H9 (cell line): ENCODE data around the gene PMEPA1. TPM values are rescaled to one million over a fixed set of nuclear protein-coding genes. Genes with fewer than 3 reads are reported as not detected.

Experiments
- DNase-seq: peaks from one replicate; pipeline ENCODE4 v3.0.0-alpha.2; 2017
- H2AFZ ChIP-seq: one replicate; pipeline ENCODE4 v1.6.1; 2013; ENCODE audit warnings: mild to moderate bottlenecking, low read length, control low read depth, moderate library complexity
- H2AK5ac ChIP-seq: 2 replicates; pipeline ENCODE4 v1.6.1; 2013; ENCODE audit warnings: low read length, control low read depth, mixed read lengths; ENCODE audit not compliant: insufficient read length
- H2BK120ac ChIP-seq: one replicate; pipeline ENCODE4 v1.6.1; 2013; ENCODE audit warnings: low read depth, mild to moderate bottlenecking, low read length, control low read depth, inconsistent platforms; ENCODE audit not compliant: poor library complexity, severe bottlenecking
- H2BK12ac ChIP-seq: 2 replicates; pipeline ENCODE4 v1.6.1; 2013; ENCODE audit warnings: low read length, control low read depth, mixed read lengths, low read depth; ENCODE audit not compliant: insufficient read length
- H2BK15ac ChIP-seq: 2 replicates; pipeline ENCODE4 v1.6.1; 2013; ENCODE audit warnings: low read depth, low read length, control low read depth
- H2BK20ac ChIP-seq: one replicate; pipeline ENCODE4 v1.6.1; 2013; ENCODE audit warnings: low read depth, mild to moderate bottlenecking, low read length, control low read depth, inconsistent platforms; ENCODE audit not compliant: poor library complexity, severe bottlenecking
- H2BK5ac ChIP-seq: 2 replicates; pipeline ENCODE4 v1.6.1; 2013; ENCODE audit warnings: low read length, control low read depth, mixed read lengths; ENCODE audit not compliant: insufficient read length
- H3K14ac ChIP-seq: 2 replicates; pipeline ENCODE4 v1.6.1; 2013; ENCODE audit warnings: low read length, control low read depth; ENCODE audit not compliant: insufficient read depth
- H3K18ac ChIP-seq: 2 replicates; pipeline ENCODE4 v1.6.1; 2013; ENCODE audit warnings: low read depth, mild to moderate bottlenecking, mixed read lengths, low read length, control low read depth; ENCODE audit not compliant: insufficient read length
- H3K23ac ChIP-seq: 2 replicates; pipeline ENCODE4 v1.6.1; 2013; ENCODE audit warnings: low read length, control low read depth, mixed read lengths, low read depth; ENCODE audit not compliant: insufficient read length
- H3K23me2 ChIP-seq: 2 replicates; pipeline ENCODE4 v1.6.1; 2013; ENCODE audit warnings: low read depth, mild to moderate bottlenecking, mixed read lengths, low read length, control low read depth; ENCODE audit not compliant: insufficient read length, poor library complexity, severe bottlenecking
- H3K27ac ChIP-seq: 2 replicates; pipeline ENCODE4 v1.5.1; 2013; ENCODE audit warnings: low read length, control low read depth, mixed read lengths, low read depth; ENCODE audit not compliant: insufficient read length
- H3K27me3 ChIP-seq: 2 replicates; pipeline ENCODE4 v1.6.1; 2013; ENCODE audit warnings: low read length, control low read depth, inconsistent platforms; ENCODE audit not compliant: insufficient read depth
- H3K4ac ChIP-seq: 2 replicates; pipeline ENCODE4 v1.6.1; 2013; ENCODE audit warnings: low read depth, mild to moderate bottlenecking, control low read depth, inconsistent platforms, low read length, moderate library complexity
- H3K4me1 ChIP-seq: 2 replicates; pipeline ENCODE4 v1.6.1; 2013; ENCODE audit warnings: low read length, control low read depth, inconsistent platforms; ENCODE audit not compliant: insufficient read depth
- H3K4me2 ChIP-seq: 2 replicates; pipeline ENCODE4 v1.6.1; 2013; ENCODE audit warnings: low read length, control low read depth, mixed read lengths; ENCODE audit not compliant: insufficient read length, insufficient read depth
- H3K56ac ChIP-seq: 2 replicates; pipeline ENCODE4 v1.6.1; 2013; ENCODE audit warnings: low read depth, mild to moderate bottlenecking, mixed read lengths, low read length, control low read depth; ENCODE audit not compliant: insufficient read length
- H3K79me1 ChIP-seq: 2 replicates; pipeline ENCODE4 v1.6.1; 2013; ENCODE audit warnings: low read depth, mild to moderate bottlenecking, moderate library complexity, low read length, control low read depth, inconsistent platforms; ENCODE audit not compliant: insufficient read depth, poor library complexity, severe bottlenecking
- H3K79me2 ChIP-seq: 2 replicates; pipeline ENCODE4 v1.6.1; 2013; ENCODE audit warnings: low read length, control low read depth, inconsistent platforms; ENCODE audit not compliant: insufficient read depth
- H3K9ac ChIP-seq: 2 replicates; pipeline ENCODE4 v1.6.1; 2013; ENCODE audit warnings: low read length, control low read depth, mixed read lengths; ENCODE audit not compliant: insufficient read length; ENCODE audit errors: extremely low read depth
- H3K9me3 ChIP-seq: one replicate; pipeline ENCODE4 v1.6.1; 2013; ENCODE audit warnings: low read depth, low read length, inconsistent platforms; ENCODE audit not compliant: control insufficient read depth
- H3T11ph ChIP-seq: one replicate; pipeline ENCODE4 v1.6.1; 2013; ENCODE audit warnings: mild to moderate bottlenecking, low read length, control low read depth, inconsistent platforms
- H4K20me1 ChIP-seq: one replicate; pipeline ENCODE4 v1.6.1; 2013; ENCODE audit not compliant: control insufficient read depth, insufficient read length, insufficient read depth
- H4K5ac ChIP-seq: 2 replicates; pipeline ENCODE4 v1.6.1; 2013; ENCODE audit warnings: low read depth, mild to moderate bottlenecking, mixed read lengths, low read length, control low read depth; ENCODE audit not compliant: insufficient read length
- H4K8ac ChIP-seq: replicated peaks from 2 replicates; pipeline ENCODE4 v1.6.1; 2013; ENCODE audit warnings: low read length, control low read depth, mixed read lengths, low read depth; ENCODE audit not compliant: insufficient read length
- H4K91ac ChIP-seq: 2 replicates; pipeline ENCODE4 v1.6.1; 2013; ENCODE audit warnings: low read depth, mild to moderate bottlenecking, moderate library complexity, mixed read lengths, low read length, control low read depth; ENCODE audit not compliant: insufficient read length
- H3K27ac Mint-ChIP-seq, 3 experiments: 2 replicates in 2 of 3; 3 replicates in 1 of 3; pipeline ENCODE4 v1.8.0; 2020 to 2021; ENCODE audit warnings: mixed read lengths in 3 of 3, mild to moderate bottlenecking in 1 of 3, moderate library complexity in 1 of 3
- H3K27me3 Mint-ChIP-seq: 2 replicates; pipeline ENCODE4 v1.8.0; 2021; ENCODE audit warnings: low read depth, mild to moderate bottlenecking, moderate library complexity, mixed read lengths
- H3K36me3 Mint-ChIP-seq, 3 experiments: 2 replicates in 2 of 3; 3 replicates in 1 of 3; pipeline ENCODE4 v1.8.0; 2020 to 2021; ENCODE audit warnings: low read depth in 3 of 3, mixed read lengths in 3 of 3; ENCODE audit not compliant: insufficient read depth in 1 of 3
- H3K4me1 Mint-ChIP-seq, 2 experiments: 2 replicates each; pipeline ENCODE4 v1.8.0; 2020; ENCODE audit warnings: mixed read lengths in 2 of 2
- H3K4me3 Mint-ChIP-seq, 2 experiments: 2 replicates in 1 of 2; 3 replicates in 1 of 2; pipeline ENCODE4 v1.8.0; 2020 to 2021; ENCODE audit warnings: mild to moderate bottlenecking in 2 of 2, mixed read lengths in 2 of 2, moderate library complexity in 1 of 2
- H3K9me3 Mint-ChIP-seq, 2 experiments: 2 replicates in 1 of 2; 3 replicates in 1 of 2; pipeline ENCODE4 v1.8.0; 2020; ENCODE audit warnings: mild to moderate bottlenecking in 2 of 2, mixed read lengths in 2 of 2, moderate library complexity in 1 of 2
- CTCF ChIP-seq: fragments of 200-600 bp; sonication (generic); conservative IDR thresholded peaks from 3 replicates; pipeline ENCODE4 v1.8.0; 2021; ENCODE audit warnings: antibody characterized with exemption, mild to moderate bottlenecking
- WGBS: extraction: QIAGEN DNeasy Blood & Tissue Kit; methylation state at CpG from one replicate; pipeline ENCODE4 v1.1.7; 2013; ENCODE audit warnings: missing lambda C conversion rate, low lambda C conversion rate, mixed read lengths; ENCODE audit not compliant: insufficient read length; ENCODE audit errors: extremely low coverage; 5-methylcytosine and 5-hydroxymethylcytosine counted together
- total RNA-seq: library from RNA; stranded (reverse); gene quantifications from 2 replicates; pipeline ENCODE4 v1.2.1, GENCODE V29; 2021

The PMEPA1 gene
- total RNA-seq, 1 experiment from 2014 or later = 34.6 TPM

GRCh38 chr20:57638173-57638894, 71.5 kb downstream of the PMEPA1 start:
- no peak overlapping the region for H3K14ac ChIP-seq
- WGBS = no CpG with 5 or more reads among the region's 7 CpGs

More at GRCh38 chr20:57638173-57638894, 71.5 kb downstream of the PMEPA1 start:
- Histone ChIP-seq H2BK120ac (no peak overlapping the region), H3K9ac (no peak overlapping the region), H2AK5ac (no peak overlapping the region), H3K4me2 (no peak overlapping the region), H3K23me2 (no peaks in the 10 kb centered on the region), H3K27me3 (no peaks in the 10 kb centered on the region), H3K27ac (no peak overlapping the region), H2BK5ac (no peak overlapping the region), H3K4ac (no peak overlapping the region), H3K23ac (no peak overlapping the region), H4K8ac (no peak overlapping the region), H2BK15ac (no peak overlapping the region), H3K56ac (no peak overlapping the region), H2BK20ac (no peak overlapping the region), H2BK12ac (no peak overlapping the region), H3K4me1 (no peaks in the 10 kb centered on the region), H4K91ac (no peak overlapping the region), H3K18ac (no peak overlapping the region), H3K9me3 (no peaks in the 10 kb centered on the region), H3K79me2 (no peaks in the 10 kb centered on the region), H4K5ac (no peak overlapping the region), H3T11ph (no peak overlapping the region), H3K79me1 (no peaks in the 10 kb centered on the region), H2AFZ (no peak overlapping the region), H4K20me1 (no peaks in the 10 kb centered on the region)
- no peak for DNase-seq
- no peaks in the 10 kb centered on the region for H3K4me1 Mint-ChIP-seq
- peaks cover 11% of the 10 kb centered on the region for H3K27me3 Mint-ChIP-seq
- H3K36me3 Mint-ChIP-seq = peaks cover 0 to 4% (median 0%) of the 10 kb centered on the region in 3 experiments; a peak in 2 of 7 replicates
- peaks cover 8 to 9% of the 10 kb centered on the region in 2 experiments; a peak in 3 of 5 replicates for H3K9me3 Mint-ChIP-seq
- no peak for TF ChIP-seq CTCF
- no peak overlapping the region for H3K27ac Mint-ChIP-seq
- no peak overlapping the region for H3K4me3 Mint-ChIP-seq
